SK-N-MC (cell line): Measurements from ENCODE around the gene SYCE3.

Experiments used
- EZH2 ChIP-seq: fragments of 200-600 bp; sonication (generic); IDR thresholded peaks from one replicate; pipeline ENCODE4 v1.6.1; 2017; ENCODE audit warnings: antibody characterized with exemption
- POLR2AphosphoS5 ChIP-seq: IDR thresholded peaks from 2 replicates; pipeline ENCODE4 v1.6.1; 2012; ENCODE audit warnings: mild to moderate bottlenecking, low read depth, low read length, borderline replicate concordance

DNA sequence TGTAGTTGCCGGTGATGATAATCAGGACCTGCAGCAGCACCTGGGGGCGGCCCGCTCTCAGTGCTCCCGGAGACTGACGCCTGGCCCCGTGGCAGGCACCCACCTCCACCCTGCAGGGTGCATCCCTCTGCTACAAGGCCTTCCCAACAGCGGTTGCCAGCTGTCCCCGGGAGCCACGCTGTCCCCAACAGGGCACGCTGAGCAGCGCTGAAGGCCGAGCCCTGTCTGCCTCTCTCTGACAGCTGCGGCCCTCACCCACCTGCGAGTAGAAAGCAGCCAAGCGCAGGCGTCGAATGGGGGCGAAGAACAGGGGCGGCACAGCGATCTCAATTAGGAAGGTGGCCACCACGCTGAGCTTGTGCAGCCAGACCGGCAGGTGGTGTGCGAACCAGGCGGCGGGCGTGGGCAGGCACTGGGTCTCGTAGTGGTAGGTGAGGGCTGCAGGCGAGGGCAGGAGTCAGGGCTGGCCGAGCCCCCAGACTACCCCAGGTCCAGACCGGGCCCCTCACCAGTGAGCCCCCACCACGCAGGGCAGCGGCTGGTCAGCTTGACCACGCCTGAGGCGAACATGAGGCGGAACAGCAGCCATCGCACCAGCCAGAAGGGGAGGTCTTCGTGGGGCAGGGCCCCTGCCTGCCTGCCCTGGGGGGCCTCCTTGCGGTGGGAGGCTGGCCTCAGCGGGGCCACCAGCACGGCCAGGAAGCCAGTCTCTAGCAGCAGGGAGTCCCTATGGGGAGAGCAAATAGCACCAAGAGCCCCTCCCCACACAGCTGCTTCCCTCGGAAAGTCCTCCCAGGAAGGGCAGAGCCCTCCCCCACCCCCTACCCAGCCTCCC lies 56.7 kb downstream of the SYCE3 start:
- TF ChIP-seq EZH2 (no peak), POLR2AphosphoS5 (no peak)
